ENCODE results near the gene REPS1.
"Not testable (repeated sequence)": the region's sequence is repeated elsewhere in the genome, so short reads cannot be mapped to it uniquely, and the experiment has no call there.

REPS1 gene

DNA sequence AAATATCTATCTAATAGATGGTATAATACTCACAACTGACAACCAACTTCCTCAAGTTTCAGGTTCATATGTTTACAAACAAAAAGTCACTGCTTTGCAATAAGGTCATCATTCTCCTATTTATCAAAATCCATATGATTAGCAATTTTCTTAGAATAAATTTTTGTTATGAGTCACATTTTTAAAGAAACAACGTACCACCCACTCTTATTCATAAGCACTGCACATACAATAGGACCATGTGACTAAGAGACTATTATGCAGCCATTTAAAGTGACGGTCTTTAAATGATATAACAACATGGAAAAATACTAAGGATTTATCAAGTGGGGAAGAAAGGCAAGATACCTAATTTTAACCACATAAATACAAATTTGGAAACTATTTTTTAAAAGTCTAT lies 40.0 kb downstream of the REPS1 start:
- no peak for DNase-seq (ENCODE audit: low spot score)
- ChIA-PET POLR2A (ENCODE audit: low non-redundant PET) (no interaction called here), CTCF (no interaction called here)
- no peak overlapping the region for H3K27ac ChIP-seq
- TF ChIP-seq, protein P1, sequence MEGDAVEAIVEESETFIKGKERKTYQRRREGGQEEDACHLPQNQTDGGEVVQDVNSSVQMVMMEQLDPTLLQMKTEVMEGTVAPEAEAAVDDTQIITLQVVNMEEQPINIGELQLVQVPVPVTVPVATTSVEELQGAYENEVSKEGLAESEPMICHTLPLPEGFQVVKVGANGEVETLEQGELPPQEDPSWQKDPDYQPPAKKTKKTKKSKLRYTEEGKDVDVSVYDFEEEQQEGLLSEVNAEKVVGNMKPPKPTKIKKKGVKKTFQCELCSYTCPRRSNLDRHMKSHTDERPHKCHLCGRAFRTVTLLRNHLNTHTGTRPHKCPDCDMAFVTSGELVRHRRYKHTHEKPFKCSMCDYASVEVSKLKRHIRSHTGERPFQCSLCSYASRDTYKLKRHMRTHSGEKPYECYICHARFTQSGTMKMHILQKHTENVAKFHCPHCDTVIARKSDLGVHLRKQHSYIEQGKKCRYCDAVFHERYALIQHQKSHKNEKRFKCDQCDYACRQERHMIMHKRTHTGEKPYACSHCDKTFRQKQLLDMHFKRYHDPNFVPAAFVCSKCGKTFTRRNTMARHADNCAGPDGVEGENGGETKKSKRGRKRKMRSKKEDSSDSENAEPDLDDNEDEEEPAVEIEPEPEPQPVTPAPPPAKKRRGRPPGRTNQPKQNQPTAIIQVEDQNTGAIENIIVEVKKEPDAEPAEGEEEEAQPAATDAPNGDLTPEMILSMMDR (conservative IDR thresholded peaks at IDR 0.05; ENCODE audit: low read depth): no peak

DNA sequence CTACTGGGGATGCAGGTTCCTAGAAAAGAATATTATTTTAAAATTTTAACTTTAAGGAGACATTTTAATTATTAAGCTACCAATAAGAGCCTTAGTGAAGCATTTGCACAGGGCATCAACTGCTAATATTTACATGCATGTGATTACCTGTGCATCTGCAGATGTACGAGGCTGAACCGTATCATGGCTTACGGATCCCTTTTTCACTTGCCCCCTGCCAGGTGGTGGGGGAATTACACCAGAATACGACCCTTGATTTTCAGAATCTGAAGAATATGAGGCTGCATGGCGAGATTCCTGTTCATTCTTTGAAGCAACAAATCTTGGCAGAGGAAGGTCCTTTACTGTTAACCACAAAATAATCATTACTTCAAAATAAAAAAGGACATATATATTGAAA lies 42.7 kb downstream of the REPS1 start:
- DNase-seq (ENCODE audit: low spot score): peak; percentile 5
- POLR2A ChIA-PET (ENCODE audit: low non-redundant PET): no interaction called here

DNA sequence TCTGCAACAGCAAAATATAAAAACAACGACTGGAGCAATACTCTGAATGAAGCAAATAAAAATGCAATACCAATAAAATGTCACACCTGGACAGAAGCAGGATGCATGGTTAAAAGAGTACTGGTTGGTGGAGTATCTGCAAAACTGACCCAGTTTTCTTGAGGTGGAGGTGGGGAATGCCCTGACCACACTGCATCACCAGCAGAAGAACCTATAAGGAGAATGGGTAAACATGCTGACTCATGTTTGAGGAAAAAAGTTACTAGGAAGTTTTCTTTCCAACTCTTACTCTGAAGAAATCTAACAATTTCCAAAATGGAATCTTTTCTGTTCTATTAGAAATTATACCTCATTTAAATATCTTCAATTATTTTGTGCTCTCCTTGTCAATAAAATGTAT lies 43.6 kb downstream of the REPS1 start:
- TF ChIP-seq, protein P1 (conservative IDR thresholded peaks at IDR 0.05; ENCODE audit: low read depth): no peak
- POLR2A ChIA-PET (ENCODE audit: low non-redundant PET): no interaction called here
- no peak overlapping the region for H3K27ac ChIP-seq
- CTCF ChIA-PET: interaction anchor here (1.2 kb wide), 1 partner anchor 129 kb away, joined by 3 read pairs; no protein-coding TSS in a partner anchor
- peak; percentile 15 for DNase-seq (ENCODE audit: low spot score)

More for the DNA sequence above, 42.7 kb downstream of the REPS1 start:
- no peak overlapping the region for H3K27ac ChIP-seq
- TF ChIP-seq, protein P1 (conservative IDR thresholded peaks at IDR 0.05; ENCODE audit: low read depth): no peak
- CTCF ChIA-PET: no interaction called here

DNA sequence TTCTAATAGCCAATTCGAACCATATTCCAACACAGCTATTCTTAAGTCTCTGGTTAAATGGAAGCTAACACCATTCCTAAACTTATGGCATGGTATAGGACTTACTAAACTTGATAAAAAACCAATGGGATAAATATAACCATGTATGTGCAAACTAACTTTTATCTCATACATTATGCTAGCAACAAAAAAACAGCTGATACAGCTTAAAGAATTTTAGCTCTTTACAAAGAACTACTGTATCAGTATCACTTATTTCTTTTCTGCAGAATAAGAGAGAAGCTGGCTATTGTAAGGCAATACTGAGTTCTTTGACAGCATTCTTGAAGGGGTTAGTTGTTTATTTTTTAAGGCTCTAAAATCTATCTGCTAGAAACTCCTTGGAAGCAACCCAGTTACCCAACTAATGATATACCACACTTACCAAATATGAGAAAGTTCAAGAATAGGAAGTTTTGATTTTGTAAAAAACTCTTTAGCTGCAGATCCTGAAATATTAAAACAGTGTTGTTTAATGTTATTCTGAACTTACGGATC lies 44.9 kb downstream of the REPS1 start:
- DNase-seq (ENCODE audit: low spot score): no peak
- no peak overlapping the region for H3K27ac ChIP-seq
- CTCF ChIA-PET: interaction anchor here (1.2 kb wide), 1 partner anchor 127 kb away, joined by 3 read pairs; no protein-coding TSS in a partner anchor
- TF ChIP-seq, protein P1 (conservative IDR thresholded peaks at IDR 0.05; ENCODE audit: low read depth): no peak
- POLR2A ChIA-PET (ENCODE audit: low non-redundant PET): no interaction called here

DNA sequence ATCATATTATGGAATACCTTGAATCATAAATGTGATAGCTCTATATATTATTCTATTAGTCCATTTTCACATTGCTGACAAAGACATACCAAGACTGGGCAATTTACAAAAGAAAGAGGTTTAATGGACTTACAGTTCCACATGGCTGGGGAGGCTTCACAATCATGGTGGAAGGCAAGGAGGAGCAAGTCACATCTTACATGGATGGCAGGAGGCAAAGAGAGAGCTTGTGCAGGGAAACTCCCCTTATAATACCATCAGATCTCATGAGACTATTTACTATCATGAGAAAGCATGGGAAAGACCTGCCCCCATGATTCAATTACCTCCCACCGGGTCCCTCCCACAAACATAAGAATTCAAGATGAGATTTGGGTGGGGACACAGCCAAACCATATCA lies 51.2 kb downstream of the REPS1 start:
- H3K27ac ChIP-seq; DNase-seq (ENCODE audit: low spot score); POLR2A ChIA-PET (ENCODE audit: low non-redundant PET): not testable (repeated sequence)
- CTCF ChIA-PET: interaction anchor here (0.6 kb wide), 1 partner anchor 63 kb away, joined by 4 read pairs; no protein-coding TSS in a partner anchor

DNA sequence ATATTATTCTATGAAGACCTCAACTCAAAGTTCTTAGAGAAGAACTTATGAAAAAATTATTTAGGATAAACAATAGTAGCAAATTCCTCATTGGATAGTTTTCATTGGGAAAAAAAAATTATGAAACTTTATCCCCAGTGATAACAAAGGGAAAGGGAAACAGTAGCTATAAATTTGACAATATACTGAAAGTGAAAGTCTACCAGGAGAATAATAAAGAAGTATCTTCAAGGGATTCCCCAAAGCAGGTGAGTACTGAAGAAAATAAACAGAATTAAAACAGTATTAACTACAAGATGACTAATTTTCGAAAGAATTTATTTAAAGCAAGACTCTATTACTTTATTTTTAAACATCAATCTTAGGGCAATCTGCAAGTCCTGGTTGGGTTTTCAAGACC lies 56.4 kb downstream of the REPS1 start:
- no peak overlapping the region for H3K27ac ChIP-seq
- CTCF ChIA-PET: no interaction called here
- POLR2A ChIA-PET (ENCODE audit: low non-redundant PET): no interaction called here
- TF ChIP-seq, protein P1 (conservative IDR thresholded peaks at IDR 0.05; ENCODE audit: low read depth): no peak
- no peak for DNase-seq (ENCODE audit: low spot score)

DNA sequence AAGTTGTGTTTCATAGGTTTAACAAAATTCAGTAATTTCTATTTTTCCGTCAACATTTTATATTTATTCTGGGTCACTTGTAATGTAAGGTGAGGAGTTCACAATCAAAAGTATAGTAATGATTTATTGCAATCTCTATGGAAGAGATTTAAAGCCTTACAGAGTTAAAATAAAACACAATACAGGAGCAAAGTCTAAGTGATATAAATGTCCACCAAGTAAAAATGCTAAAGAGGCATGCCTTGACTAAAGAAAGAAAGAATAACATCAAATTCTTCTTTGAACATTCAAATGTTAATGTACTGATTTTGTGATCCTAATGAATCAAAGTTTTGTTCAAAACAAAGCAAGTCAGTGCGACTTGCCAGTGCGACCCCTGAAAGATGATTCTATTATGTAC lies 61.5 kb downstream of the REPS1 start:
- no peak overlapping the region for H3K27ac ChIP-seq
- DNase-seq (ENCODE audit: low spot score): no peak
- TF ChIP-seq, protein P1 (conservative IDR thresholded peaks at IDR 0.05; ENCODE audit: low read depth): no peak
- ChIA-PET POLR2A (ENCODE audit: low non-redundant PET) (no interaction called here), CTCF (no interaction called here)
